ENCODE measurements around the gene COX6B1. TPM values are rescaled to one million over a fixed set of nuclear protein-coding genes. Genes with fewer than 3 reads are reported as not detected.
A peak's percentile ranks its signal among the peaks of the same experiment; 100 is the strongest.

The COX6B1 gene
- total RNA-seq, 2 experiments from 2014 or later: 440 to 442 TPM

- ChIA-PET CTCF (interaction anchor here (0.5 kb wide), 1 partner anchor 103 kb away, joined by 3 read pairs; no protein-coding TSS in a partner anchor), POLR2A (no interaction called here)
- H3K9me3 Mint-ChIP-seq: no peaks in the 10 kb centered on the region
Observed at GRCh38 chr19:35618857-35619256, 29.3 kb upstream of the COX6B1 start.

DNA sequence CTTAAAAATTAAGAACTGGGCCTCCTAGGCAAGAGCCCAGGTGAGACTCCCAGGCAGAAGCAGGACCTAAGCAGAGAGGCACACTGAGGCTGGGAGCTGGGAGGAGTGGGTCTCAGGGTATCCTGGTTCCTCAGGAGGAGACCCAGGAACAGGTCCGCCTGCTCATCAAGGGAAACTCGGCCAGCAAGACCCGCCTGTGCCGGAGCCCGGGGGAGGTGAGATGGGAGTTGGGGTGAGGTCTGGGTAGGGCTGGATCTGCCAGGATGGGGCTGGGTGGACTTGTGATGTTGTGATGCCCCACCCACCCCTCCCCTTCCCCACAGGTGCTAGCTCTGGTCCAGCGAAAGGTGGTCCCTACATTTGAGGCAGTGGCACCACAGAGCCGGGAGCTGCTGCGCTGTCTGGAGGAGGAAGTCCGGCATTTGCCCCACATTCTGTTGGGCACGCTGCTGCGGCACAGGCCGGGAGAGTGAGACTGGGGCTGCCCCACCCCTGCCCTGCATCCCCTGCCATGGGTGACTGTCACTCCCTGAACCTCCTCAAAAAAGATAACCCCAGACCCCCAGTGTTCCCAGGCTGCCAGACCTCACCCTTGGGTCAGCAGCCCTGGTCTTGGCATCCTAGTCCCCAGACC is 28.7 kb upstream of the COX6B1 start:
- ChIA-PET CTCF (interaction anchor here (0.5 kb wide), 1 partner anchor 103 kb away, joined by 3 read pairs; no protein-coding TSS in a partner anchor), POLR2A (no interaction called here)

More at GRCh38 chr19:35618857-35619256, 29.3 kb upstream of the COX6B1 start:
- Mint-ChIP-seq H3K4me3 (no peak overlapping the region), H3K27me3 (no peaks in the 10 kb centered on the region), H3K36me3 (ENCODE audit: low read depth) (peaks cover 34% of the 10 kb centered on the region), H3K4me1 (peaks cover 5% of the 10 kb centered on the region), H3K27ac (no peak overlapping the region)
- no peak for DNase-seq

DNA sequence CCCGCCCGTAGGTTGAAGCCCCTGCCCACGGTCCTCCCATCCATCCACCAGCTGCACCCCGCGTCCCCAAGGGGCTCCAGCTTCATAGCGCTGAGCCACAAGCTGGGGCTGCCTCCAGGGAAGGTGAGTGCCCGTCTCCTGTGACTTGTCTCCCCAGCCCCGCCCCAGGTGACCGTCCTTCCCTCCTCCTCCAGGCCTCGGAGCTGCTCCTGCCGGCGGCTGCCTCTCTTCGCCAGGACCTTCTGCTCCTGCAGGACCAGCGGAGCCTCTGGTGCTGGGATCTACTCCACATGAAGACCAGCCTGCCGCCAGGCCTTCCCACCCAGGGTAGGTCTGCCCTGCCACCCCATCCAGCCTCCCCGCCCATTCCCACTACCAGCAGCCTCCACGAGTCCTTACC is 28.1 kb upstream of the COX6B1 start:
- ChIA-PET POLR2A (interaction anchor here (4.5 kb wide), 1 partner anchor 7 kb away, joined by 24 read pairs; the partner anchor contains the start of gene HAUS5), CTCF (no interaction called here)
- H3K27ac Mint-ChIP-seq: no peak overlapping the region

More for the DNA sequence above, 28.7 kb upstream of the COX6B1 start:
- Mint-ChIP-seq H3K4me3 (no peak overlapping the region), H3K27me3 (no peaks in the 10 kb centered on the region), H3K4me1 (peaks cover 3% of the 10 kb centered on the region), H3K9me3 (no peaks in the 10 kb centered on the region), H3K36me3 (ENCODE audit: low read depth) (peaks cover 34% of the 10 kb centered on the region), H3K27ac (no peak overlapping the region)
- no peak for DNase-seq

DNA sequence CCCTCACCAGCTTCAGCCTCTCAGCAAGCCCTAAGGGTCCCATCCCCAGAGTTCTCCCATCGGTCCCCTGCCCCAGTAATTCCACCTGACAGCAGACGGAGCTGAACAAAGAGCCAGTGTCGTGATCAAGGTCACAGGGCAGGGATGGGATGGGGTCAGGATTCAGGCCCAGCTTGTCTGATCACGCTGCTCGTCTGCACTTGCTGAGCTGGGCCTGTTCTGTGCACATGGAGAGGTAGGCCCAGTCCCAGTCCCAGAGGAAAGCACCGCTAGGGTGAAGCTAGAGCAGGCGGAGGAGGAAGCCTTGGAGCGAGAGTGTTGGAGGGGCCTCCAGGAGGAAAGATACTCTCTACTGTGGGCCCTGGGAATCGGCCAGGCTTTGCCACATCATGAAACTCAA is 26.4 kb upstream of the COX6B1 start:
- ChIA-PET POLR2A (interaction anchor here (1.2 to 4.5 kb wide), 2 partner anchors 9 to 22 kb away, joined by 4 to 24 read pairs; partner anchors contain the start of gene HAUS5), CTCF (no interaction called here)
- H3K9me3 Mint-ChIP-seq: no peaks in the 10 kb centered on the region
- no peaks in the 10 kb centered on the region for H3K27me3 Mint-ChIP-seq
- H3K4me1 Mint-ChIP-seq: peaks cover 2% of the 10 kb centered on the region
- H3K4me3 Mint-ChIP-seq: no peak overlapping the region
- no peak for DNase-seq
- peaks cover 21% of the 10 kb centered on the region for H3K36me3 Mint-ChIP-seq (ENCODE audit: low read depth)
- no peak overlapping the region for H3K27ac Mint-ChIP-seq

More for the DNA sequence above, 28.1 kb upstream of the COX6B1 start:
- Mint-ChIP-seq H3K36me3 (ENCODE audit: low read depth) (peaks cover 29% of the 10 kb centered on the region), H3K4me3 (no peak overlapping the region), H3K9me3 (no peaks in the 10 kb centered on the region), H3K4me1 (no peaks in the 10 kb centered on the region), H3K27me3 (no peaks in the 10 kb centered on the region)
- DNase-seq: no peak

DNA sequence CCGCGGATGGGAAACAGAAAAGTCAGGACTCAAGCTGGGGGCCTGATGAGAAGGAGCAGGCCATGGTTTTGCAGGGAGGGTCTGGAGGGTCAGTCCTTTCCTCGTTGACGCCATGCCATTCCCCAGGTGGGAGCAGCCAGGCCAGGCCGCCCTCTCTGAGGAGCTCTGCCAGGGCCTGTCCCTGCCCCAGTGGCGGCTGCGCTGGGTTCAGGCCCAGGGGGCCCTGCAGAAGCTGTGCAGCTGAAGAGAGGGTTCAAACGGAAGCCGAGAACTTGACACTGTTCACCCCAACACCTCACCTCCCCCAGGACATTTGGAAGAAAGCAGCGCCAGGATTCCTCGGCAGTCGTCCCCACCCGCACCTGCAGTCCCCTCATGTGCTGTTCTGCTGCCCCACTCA is 25.4 kb upstream of the COX6B1 start:
- CTCF ChIA-PET: no interaction called here
- no peak overlapping the region for H3K27ac Mint-ChIP-seq
- H3K36me3 Mint-ChIP-seq (ENCODE audit: low read depth): peaks cover 21% of the 10 kb centered on the region
- H3K4me3 Mint-ChIP-seq: no peak overlapping the region
- no peaks in the 10 kb centered on the region for H3K27me3 Mint-ChIP-seq
- POLR2A ChIA-PET: interaction anchor here (1.2 to 4.5 kb wide), 2 partner anchors 10 to 21 kb away, joined by 4 to 24 read pairs; partner anchors contain the start of gene HAUS5
- no peak for DNase-seq
- no peaks in the 10 kb centered on the region for H3K9me3 Mint-ChIP-seq
- peaks cover 2% of the 10 kb centered on the region for H3K4me1 Mint-ChIP-seq

GRCh38 chr19:35623327-35624010 is 24.7 kb upstream of the COX6B1 start:
- Mint-ChIP-seq H3K4me3 (no peak overlapping the region), H3K27me3 (no peaks in the 10 kb centered on the region), H3K4me1 (peaks cover 5% of the 10 kb centered on the region), H3K9me3 (no peaks in the 10 kb centered on the region), H3K36me3 (ENCODE audit: low read depth) (peaks cover 21% of the 10 kb centered on the region), H3K27ac (no peak overlapping the region)
- ChIA-PET POLR2A (interaction anchor here (0.8 to 4.5 kb wide), 4 partner anchors 8 to 14 kb away, joined by 3 to 24 read pairs (median 4); partner anchors contain the start of gene HAUS5), CTCF (no interaction called here)
- DNase-seq: no peak

DNA sequence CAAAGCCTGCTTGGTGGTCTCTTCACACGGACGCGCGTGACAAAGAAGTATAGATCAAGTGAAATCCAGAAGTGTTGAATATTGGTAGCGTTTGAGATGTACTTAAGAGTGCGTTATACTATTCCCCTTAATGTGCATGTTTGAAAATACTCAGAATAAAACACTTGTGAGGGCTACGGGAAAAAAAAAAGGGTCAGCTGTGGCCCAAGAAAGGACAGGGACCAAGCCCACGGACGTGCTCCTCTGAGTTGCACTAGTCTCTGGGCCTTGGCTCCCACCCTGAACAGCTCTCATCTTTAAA is 19.9 kb upstream of the COX6B1 start:
- Mint-ChIP-seq H3K27ac (peak overlapping the region; percentile 98), H3K36me3 (ENCODE audit: low read depth) (peaks cover 32% of the 10 kb centered on the region)

GRCh38 chr19:35628565-35629331 is 19.4 kb upstream of the COX6B1 start, which contains the start of gene RBM42:
TSS of gene RBM42 (plus strand) at chr19:35629036. CDS start at chr19:35629154, 118 bp downstream.
- Mint-ChIP-seq H3K27me3 (no peaks in the 10 kb centered on the region), H3K4me3 (peak within 1 kb of the TSS; percentile 100), H3K27ac (peak within 1 kb of the TSS; percentile 98), H3K4me1 (peaks cover 21% of the 10 kb centered on the region), H3K36me3 (ENCODE audit: low read depth) (peaks cover 36% of the 10 kb centered on the region), H3K9me3 (no peaks in the 10 kb centered on the region)
- POLR2A ChIA-PET: interaction anchor here (0.7 to 4.1 kb wide), 6 partner anchors 12 to 41 kb away, joined by 3 to 25 read pairs (median 5); partner anchors contain the start of genes COX6B1, ETV2 and HAUS5
- peak; percentile 97 for DNase-seq
- CTCF ChIA-PET: interaction anchor here (0.9 kb wide), 1 partner anchor 19 kb away, joined by 3 read pairs; the partner anchor contains the start of gene COX6B1

More for the DNA sequence above, 19.9 kb upstream of the COX6B1 start:
- ChIA-PET CTCF (no interaction called here), POLR2A (interaction anchor here (0.7 to 2.6 kb wide), 4 partner anchors 12 to 42 kb away, joined by 3 to 7 read pairs (median 4); partner anchors contain the start of gene HAUS5)
- H3K4me3 Mint-ChIP-seq: peak overlapping the region; percentile 100
- H3K4me1 Mint-ChIP-seq: peaks cover 21% of the 10 kb centered on the region
- H3K27me3 Mint-ChIP-seq: no peaks in the 10 kb centered on the region
- H3K9me3 Mint-ChIP-seq: no peaks in the 10 kb centered on the region
- no peak for DNase-seq

- Mint-ChIP-seq H3K9me3 (no peaks in the 10 kb centered on the region), H3K4me1 (peaks cover 21% of the 10 kb centered on the region), H3K27me3 (no peaks in the 10 kb centered on the region), H3K27ac (peak overlapping the region; percentile 98), H3K4me3 (peak overlapping the region; percentile 100), H3K36me3 (ENCODE audit: low read depth) (peaks cover 39% of the 10 kb centered on the region)
- CTCF ChIA-PET: interaction anchor here (0.9 kb wide), 1 partner anchor 19 kb away, joined by 3 read pairs; the partner anchor contains the start of gene COX6B1
- DNase-seq: no peak
- POLR2A ChIA-PET: interaction anchor here (0.8 to 4.1 kb wide), 5 partner anchors 14 to 24 kb away, joined by 3 to 25 read pairs (median 6); partner anchors contain the start of genes COX6B1, ETV2 and HAUS5
Observed at GRCh38 chr19:35629332-35629633, 18.8 kb upstream of the COX6B1 start.

DNA sequence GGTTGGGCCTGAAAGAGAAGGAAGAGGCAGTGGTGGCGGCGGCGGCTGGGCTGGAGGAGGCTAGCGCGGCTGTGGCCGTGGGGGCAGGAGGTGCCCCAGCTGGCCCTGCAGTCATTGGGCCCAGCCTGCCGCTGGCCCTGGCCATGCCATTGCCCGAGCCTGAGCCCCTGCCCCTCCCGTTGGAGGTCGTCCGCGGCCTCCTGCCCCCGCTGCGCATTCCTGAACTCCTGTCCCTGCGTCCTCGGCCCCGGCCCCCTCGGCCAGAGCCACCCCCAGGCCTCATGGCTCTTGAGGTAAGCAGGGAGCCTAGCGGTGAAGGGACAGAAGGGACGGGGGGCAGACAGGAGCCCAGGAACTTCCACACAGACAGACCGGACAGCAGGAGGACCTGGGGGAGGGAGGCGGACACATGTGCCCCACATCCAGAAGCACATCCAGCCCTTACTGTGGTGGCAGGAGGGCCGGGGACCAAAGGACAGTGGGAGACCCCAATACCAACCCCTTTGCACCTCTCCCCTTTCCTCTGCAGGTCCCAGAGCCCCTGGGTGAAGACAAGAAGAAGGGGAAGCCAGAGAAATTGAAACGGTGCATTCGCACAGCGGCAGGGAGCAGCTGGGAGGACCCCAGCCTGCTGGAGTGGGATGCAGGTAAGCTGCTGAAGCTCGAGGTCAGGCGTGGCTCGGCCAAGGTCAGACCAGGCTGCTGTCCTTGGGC is 14.2 kb upstream of the COX6B1 start:
- Mint-ChIP-seq H3K4me3 (no peak overlapping the region), H3K4me1 (peaks cover 12% of the 10 kb centered on the region), H3K9me3 (no peaks in the 10 kb centered on the region), H3K27me3 (no peaks in the 10 kb centered on the region), H3K27ac (no peak overlapping the region), H3K36me3 (ENCODE audit: low read depth) (peaks cover 65% of the 10 kb centered on the region)
- ChIA-PET CTCF (no interaction called here), POLR2A (no interaction called here)
- no peak for DNase-seq

GRCh38 chr19:35636651-35637050 is 11.5 kb upstream of the COX6B1 start:
- POLR2A ChIA-PET: interaction anchor here (1.3 to 1.5 kb wide), 2 partner anchors 12 to 87 kb away, joined by 4 to 5 read pairs; no protein-coding TSS in a partner anchor
- peaks cover 49% of the 10 kb centered on the region for H3K36me3 Mint-ChIP-seq (ENCODE audit: low read depth)
- H3K27ac Mint-ChIP-seq: no peak overlapping the region
- peaks cover 6% of the 10 kb centered on the region for H3K4me1 Mint-ChIP-seq
- no peak overlapping the region for H3K4me3 Mint-ChIP-seq
- no peaks in the 10 kb centered on the region for H3K27me3 Mint-ChIP-seq
- no peaks in the 10 kb centered on the region for H3K9me3 Mint-ChIP-seq
- CTCF ChIA-PET: interaction anchor here (1.7 kb wide), 1 partner anchor 24 kb away, joined by 7 read pairs; the partner anchor contains the start of gene HAUS5
- DNase-seq: no peak

- H3K27ac Mint-ChIP-seq: no peak overlapping the region
- H3K27me3 Mint-ChIP-seq: no peaks in the 10 kb centered on the region
- peaks cover 44% of the 10 kb centered on the region for H3K36me3 Mint-ChIP-seq (ENCODE audit: low read depth)
- no peak for DNase-seq
- H3K9me3 Mint-ChIP-seq: no peaks in the 10 kb centered on the region
- H3K4me3 Mint-ChIP-seq: no peak overlapping the region
- CTCF ChIA-PET: interaction anchor here (1.7 kb wide), 1 partner anchor 25 kb away, joined by 7 read pairs; the partner anchor contains the start of gene HAUS5
- H3K4me1 Mint-ChIP-seq: peaks cover 10% of the 10 kb centered on the region
- POLR2A ChIA-PET: interaction anchor here (1.3 to 1.5 kb wide), 2 partner anchors 13 to 87 kb away, joined by 4 to 5 read pairs; no protein-coding TSS in a partner anchor
Observed at GRCh38 chr19:35637165-35637564, 11.0 kb upstream of the COX6B1 start.

Data from activated CD4-positive, alpha-beta memory T cell treated with anti-CD3 and anti-CD28 coated beads, Interleukin-2, amount 10 ng/mL, durations not matched to agents 7 days and 5 days (primary cell).